H9 (cell line): ENCODE results near the gene MYO3A. TPM values are rescaled to one million over a fixed set of nuclear protein-coding genes. Genes with fewer than 3 reads are reported as not detected.

Experiments used
- DNase-seq: peaks from one replicate; pipeline ENCODE4 v3.0.0-alpha.2; 2017
- H2AFZ ChIP-seq: one replicate; pipeline ENCODE4 v1.6.1; 2013; ENCODE audit warnings: mild to moderate bottlenecking, low read length, control low read depth, moderate library complexity
- H2AK5ac ChIP-seq: 2 replicates; pipeline ENCODE4 v1.6.1; 2013; ENCODE audit warnings: low read length, control low read depth, mixed read lengths; ENCODE audit not compliant: insufficient read length
- H2BK120ac ChIP-seq: one replicate; pipeline ENCODE4 v1.6.1; 2013; ENCODE audit warnings: low read depth, mild to moderate bottlenecking, low read length, control low read depth, inconsistent platforms; ENCODE audit not compliant: poor library complexity, severe bottlenecking
- H2BK12ac ChIP-seq: 2 replicates; pipeline ENCODE4 v1.6.1; 2013; ENCODE audit warnings: low read length, control low read depth, mixed read lengths, low read depth; ENCODE audit not compliant: insufficient read length
- H2BK15ac ChIP-seq: 2 replicates; pipeline ENCODE4 v1.6.1; 2013; ENCODE audit warnings: low read depth, low read length, control low read depth
- H2BK20ac ChIP-seq: one replicate; pipeline ENCODE4 v1.6.1; 2013; ENCODE audit warnings: low read depth, mild to moderate bottlenecking, low read length, control low read depth, inconsistent platforms; ENCODE audit not compliant: poor library complexity, severe bottlenecking
- H2BK5ac ChIP-seq: 2 replicates; pipeline ENCODE4 v1.6.1; 2013; ENCODE audit warnings: low read length, control low read depth, mixed read lengths; ENCODE audit not compliant: insufficient read length
- H3K14ac ChIP-seq: 2 replicates; pipeline ENCODE4 v1.6.1; 2013; ENCODE audit warnings: low read length, control low read depth; ENCODE audit not compliant: insufficient read depth
- H3K18ac ChIP-seq: 2 replicates; pipeline ENCODE4 v1.6.1; 2013; ENCODE audit warnings: low read depth, mild to moderate bottlenecking, mixed read lengths, low read length, control low read depth; ENCODE audit not compliant: insufficient read length
- H3K23ac ChIP-seq: 2 replicates; pipeline ENCODE4 v1.6.1; 2013; ENCODE audit warnings: low read length, control low read depth, mixed read lengths, low read depth; ENCODE audit not compliant: insufficient read length
- H3K23me2 ChIP-seq: 2 replicates; pipeline ENCODE4 v1.6.1; 2013; ENCODE audit warnings: low read depth, mild to moderate bottlenecking, mixed read lengths, low read length, control low read depth; ENCODE audit not compliant: insufficient read length, poor library complexity, severe bottlenecking
- H3K27ac ChIP-seq: 2 replicates; pipeline ENCODE4 v1.5.1; 2013; ENCODE audit warnings: low read length, control low read depth, mixed read lengths, low read depth; ENCODE audit not compliant: insufficient read length
- H3K27me3 ChIP-seq: 2 replicates; pipeline ENCODE4 v1.6.1; 2013; ENCODE audit warnings: low read length, control low read depth, inconsistent platforms; ENCODE audit not compliant: insufficient read depth
- H3K4ac ChIP-seq: 2 replicates; pipeline ENCODE4 v1.6.1; 2013; ENCODE audit warnings: low read depth, mild to moderate bottlenecking, control low read depth, inconsistent platforms, low read length, moderate library complexity
- H3K4me1 ChIP-seq: 2 replicates; pipeline ENCODE4 v1.6.1; 2013; ENCODE audit warnings: low read length, control low read depth, inconsistent platforms; ENCODE audit not compliant: insufficient read depth
- H3K4me2 ChIP-seq: 2 replicates; pipeline ENCODE4 v1.6.1; 2013; ENCODE audit warnings: low read length, control low read depth, mixed read lengths; ENCODE audit not compliant: insufficient read length, insufficient read depth
- H3K56ac ChIP-seq: 2 replicates; pipeline ENCODE4 v1.6.1; 2013; ENCODE audit warnings: low read depth, mild to moderate bottlenecking, mixed read lengths, low read length, control low read depth; ENCODE audit not compliant: insufficient read length
- H3K79me1 ChIP-seq: 2 replicates; pipeline ENCODE4 v1.6.1; 2013; ENCODE audit warnings: low read depth, mild to moderate bottlenecking, moderate library complexity, low read length, control low read depth, inconsistent platforms; ENCODE audit not compliant: insufficient read depth, poor library complexity, severe bottlenecking
- H3K79me2 ChIP-seq: 2 replicates; pipeline ENCODE4 v1.6.1; 2013; ENCODE audit warnings: low read length, control low read depth, inconsistent platforms; ENCODE audit not compliant: insufficient read depth
- H3K9ac ChIP-seq: 2 replicates; pipeline ENCODE4 v1.6.1; 2013; ENCODE audit warnings: low read length, control low read depth, mixed read lengths; ENCODE audit not compliant: insufficient read length; ENCODE audit errors: extremely low read depth
- H3K9me3 ChIP-seq: one replicate; pipeline ENCODE4 v1.6.1; 2013; ENCODE audit warnings: low read depth, low read length, inconsistent platforms; ENCODE audit not compliant: control insufficient read depth
- H3T11ph ChIP-seq: one replicate; pipeline ENCODE4 v1.6.1; 2013; ENCODE audit warnings: mild to moderate bottlenecking, low read length, control low read depth, inconsistent platforms
- H4K20me1 ChIP-seq: one replicate; pipeline ENCODE4 v1.6.1; 2013; ENCODE audit not compliant: control insufficient read depth, insufficient read length, insufficient read depth
- H4K5ac ChIP-seq: 2 replicates; pipeline ENCODE4 v1.6.1; 2013; ENCODE audit warnings: low read depth, mild to moderate bottlenecking, mixed read lengths, low read length, control low read depth; ENCODE audit not compliant: insufficient read length
- H4K8ac ChIP-seq: replicated peaks from 2 replicates; pipeline ENCODE4 v1.6.1; 2013; ENCODE audit warnings: low read length, control low read depth, mixed read lengths, low read depth; ENCODE audit not compliant: insufficient read length
- H4K91ac ChIP-seq: 2 replicates; pipeline ENCODE4 v1.6.1; 2013; ENCODE audit warnings: low read depth, mild to moderate bottlenecking, moderate library complexity, mixed read lengths, low read length, control low read depth; ENCODE audit not compliant: insufficient read length
- H3K27ac Mint-ChIP-seq, 3 experiments: 2 replicates in 2 of 3; 3 replicates in 1 of 3; pipeline ENCODE4 v1.8.0; 2020 to 2021; ENCODE audit warnings: mixed read lengths in 3 of 3, mild to moderate bottlenecking in 1 of 3, moderate library complexity in 1 of 3
- H3K27me3 Mint-ChIP-seq: 2 replicates; pipeline ENCODE4 v1.8.0; 2021; ENCODE audit warnings: low read depth, mild to moderate bottlenecking, moderate library complexity, mixed read lengths
- H3K36me3 Mint-ChIP-seq, 3 experiments: 2 replicates in 2 of 3; 3 replicates in 1 of 3; pipeline ENCODE4 v1.8.0; 2020 to 2021; ENCODE audit warnings: low read depth in 3 of 3, mixed read lengths in 3 of 3; ENCODE audit not compliant: insufficient read depth in 1 of 3
- H3K4me1 Mint-ChIP-seq, 2 experiments: 2 replicates each; pipeline ENCODE4 v1.8.0; 2020; ENCODE audit warnings: mixed read lengths in 2 of 2
- H3K4me3 Mint-ChIP-seq, 2 experiments: 2 replicates in 1 of 2; 3 replicates in 1 of 2; pipeline ENCODE4 v1.8.0; 2020 to 2021; ENCODE audit warnings: mild to moderate bottlenecking in 2 of 2, mixed read lengths in 2 of 2, moderate library complexity in 1 of 2
- H3K9me3 Mint-ChIP-seq, 2 experiments: 2 replicates in 1 of 2; 3 replicates in 1 of 2; pipeline ENCODE4 v1.8.0; 2020; ENCODE audit warnings: mild to moderate bottlenecking in 2 of 2, mixed read lengths in 2 of 2, moderate library complexity in 1 of 2
- WGBS: extraction: QIAGEN DNeasy Blood & Tissue Kit; methylation state at CpG from one replicate; pipeline ENCODE4 v1.1.7; 2013; ENCODE audit warnings: missing lambda C conversion rate, low lambda C conversion rate, mixed read lengths; ENCODE audit not compliant: insufficient read length; ENCODE audit errors: extremely low coverage; 5-methylcytosine and 5-hydroxymethylcytosine counted together
- total RNA-seq: library from RNA; stranded (reverse); gene quantifications from 2 replicates; pipeline ENCODE4 v1.2.1, GENCODE V29; 2021
- TF ChIP-seq, protein P1 (sequence below): fragments of 200-600 bp; sonication (generic); conservative IDR thresholded peaks from 3 replicates; pipeline ENCODE4 v1.8.0; 2021; ENCODE audit warnings: antibody characterized with exemption, mild to moderate bottlenecking

MYO3A gene
- total RNA-seq, 1 experiment from 2014 or later: 4.3 TPM

DNA sequence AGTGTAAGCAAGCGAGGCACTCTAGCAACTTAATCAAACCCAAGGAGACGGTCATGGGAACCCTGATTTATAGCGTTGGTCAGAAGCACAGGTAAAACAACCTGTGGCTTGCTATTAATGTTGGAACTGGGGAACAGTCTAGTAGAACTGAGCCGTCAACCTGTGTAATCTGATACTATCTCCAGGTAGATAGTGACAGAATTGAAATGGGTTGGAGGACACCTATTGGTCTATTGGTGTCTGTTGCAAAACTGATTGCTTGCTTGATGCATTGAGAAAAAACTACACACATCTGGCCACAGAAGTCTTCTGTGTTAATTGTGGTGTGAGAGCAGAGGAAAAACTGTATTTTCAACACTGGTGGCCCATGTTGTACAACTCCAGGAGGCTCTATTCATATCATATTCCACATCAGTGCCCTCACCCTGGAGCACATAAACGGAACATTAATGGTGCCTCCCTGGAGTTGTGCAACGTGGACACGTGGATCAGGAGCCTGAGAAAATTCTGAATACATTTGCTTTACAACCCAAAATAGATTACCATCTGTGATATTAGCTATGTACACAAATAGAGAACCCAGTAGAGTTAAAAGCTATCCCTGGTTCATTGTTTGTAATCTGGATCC lies 112.2 kb downstream of the MYO3A start:
- H3K4ac ChIP-seq: no peak overlapping the region
- H3K27me3 Mint-ChIP-seq: no peaks in the 10 kb centered on the region
- no peak overlapping the region for H2AK5ac ChIP-seq
- no peaks in the 10 kb centered on the region for H3K79me1 ChIP-seq
- no peak for DNase-seq
- no peak overlapping the region for H3K27ac ChIP-seq
- no peaks in the 10 kb centered on the region for H3K27me3 ChIP-seq
- H4K20me1 ChIP-seq: no peaks in the 10 kb centered on the region
- H2BK5ac ChIP-seq: no peak overlapping the region
- no peak overlapping the region for H3K56ac ChIP-seq
- TF ChIP-seq, protein P1, sequence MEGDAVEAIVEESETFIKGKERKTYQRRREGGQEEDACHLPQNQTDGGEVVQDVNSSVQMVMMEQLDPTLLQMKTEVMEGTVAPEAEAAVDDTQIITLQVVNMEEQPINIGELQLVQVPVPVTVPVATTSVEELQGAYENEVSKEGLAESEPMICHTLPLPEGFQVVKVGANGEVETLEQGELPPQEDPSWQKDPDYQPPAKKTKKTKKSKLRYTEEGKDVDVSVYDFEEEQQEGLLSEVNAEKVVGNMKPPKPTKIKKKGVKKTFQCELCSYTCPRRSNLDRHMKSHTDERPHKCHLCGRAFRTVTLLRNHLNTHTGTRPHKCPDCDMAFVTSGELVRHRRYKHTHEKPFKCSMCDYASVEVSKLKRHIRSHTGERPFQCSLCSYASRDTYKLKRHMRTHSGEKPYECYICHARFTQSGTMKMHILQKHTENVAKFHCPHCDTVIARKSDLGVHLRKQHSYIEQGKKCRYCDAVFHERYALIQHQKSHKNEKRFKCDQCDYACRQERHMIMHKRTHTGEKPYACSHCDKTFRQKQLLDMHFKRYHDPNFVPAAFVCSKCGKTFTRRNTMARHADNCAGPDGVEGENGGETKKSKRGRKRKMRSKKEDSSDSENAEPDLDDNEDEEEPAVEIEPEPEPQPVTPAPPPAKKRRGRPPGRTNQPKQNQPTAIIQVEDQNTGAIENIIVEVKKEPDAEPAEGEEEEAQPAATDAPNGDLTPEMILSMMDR: no peak
- no peak overlapping the region for H4K5ac ChIP-seq
- H3K27ac Mint-ChIP-seq: no peak overlapping the region
- H3K4me1 Mint-ChIP-seq: no peaks in the 10 kb centered on the region
- H3K9me3 Mint-ChIP-seq: no peaks in the 10 kb centered on the region
- H2BK15ac ChIP-seq: no peak overlapping the region
- H3K14ac ChIP-seq: no peak overlapping the region
- no peak overlapping the region for H2BK20ac ChIP-seq
- no peaks in the 10 kb centered on the region for H3K36me3 Mint-ChIP-seq
- H3K4me1 ChIP-seq: no peaks in the 10 kb centered on the region
- H3T11ph ChIP-seq: no peak overlapping the region
- H4K8ac ChIP-seq: no peak overlapping the region
- H3K4me3 Mint-ChIP-seq: no peak overlapping the region
- no peak overlapping the region for H3K9ac ChIP-seq
- H3K18ac ChIP-seq: no peak overlapping the region
- H4K91ac ChIP-seq: no peak overlapping the region
- WGBS: no CpG with 5 or more reads among the region's 7 CpGs
- H3K4me2 ChIP-seq: no peak overlapping the region
- no peak overlapping the region for H2BK120ac ChIP-seq
- no peaks in the 10 kb centered on the region for H3K9me3 ChIP-seq
- no peaks in the 10 kb centered on the region for H3K79me2 ChIP-seq
- H2BK12ac ChIP-seq: no peak overlapping the region
- no peaks in the 10 kb centered on the region for H3K23me2 ChIP-seq
- H3K23ac ChIP-seq: no peak overlapping the region
- H2AFZ ChIP-seq: no peak overlapping the region
